HepG2 (cell line): ENCODE results near the gene KRT71. TPM values are rescaled to one million over a fixed set of nuclear protein-coding genes. Genes with fewer than 3 reads are reported as not detected.

Source experiments
- KLF13 ChIP-seq: sonication (generic); formaldehyde crosslinking; IDR thresholded peaks from 2 replicates; pipeline ENCODE4 v1.4.0; 2020; ENCODE audit warnings: mild to moderate bottlenecking, missing genetic modification reagents
- NFE2 ChIP-seq: sonication (generic); formaldehyde crosslinking; IDR thresholded peaks from 2 replicates; pipeline ENCODE4 v1.4.0; 2020; ENCODE audit warnings: missing genetic modification reagents
- PRPF4 ChIP-seq: fragments of 200-400 bp; formaldehyde crosslinking; IDR thresholded peaks from 2 replicates; pipeline ENCODE4 v1.6.1; 2016; ENCODE audit warnings: low read length, low read depth; ENCODE audit not compliant: poor library complexity, severe bottlenecking
- ZNF468 ChIP-seq: sonication (generic); formaldehyde crosslinking; IDR thresholded peaks from 2 replicates; pipeline ENCODE4 v1.8.0; 2022; ENCODE audit warnings: mild to moderate bottlenecking, moderate library complexity, missing genetic modification reagents
- ZNF577 ChIP-seq: sonication (generic); formaldehyde crosslinking; IDR thresholded peaks from 2 replicates; pipeline ENCODE4 v1.4.0; 2020; ENCODE audit warnings: mild to moderate bottlenecking, low read depth, missing genetic modification reagents, borderline replicate concordance
- polyA plus RNA-seq, 8 experiments: library from polyadenylated mRNA; depleted of rRNA in 3 of 8; stranded (reverse) in 7 of 8; unstranded in 1 of 8; fragments of >200 nt; fragmentation: Illumina TruSeq in 4 of 8; extraction: Trizol in 4 of 8; gene quantifications; 2 replicates each; pipeline versions ENCODE4 v1.2.1 to v1.2.3, GENCODE V29; 2011 to 2016; ENCODE audit warnings: low read depth in 4 of 8, missing spikeins in 1 of 8, mixed read lengths in 1 of 8; ENCODE audit not compliant: insufficient read depth in 1 of 8
- total RNA-seq, 5 experiments: library from RNA; depleted of rRNA; stranded (reverse); fragments of >200 nt; fragmentation: Illumina TruSeq; extraction: Trizol; gene quantifications; 2 replicates each; pipeline ENCODE4 v1.2.3, GENCODE V29; 2016; ENCODE audit warnings: low read depth in 1 of 5
- TF ChIP-seq, protein P1 (sequence below): sonication (generic); formaldehyde crosslinking; IDR thresholded peaks from one replicate; pipeline ENCODE4 v1.5.1; 2020; ENCODE audit warnings: mild to moderate bottlenecking, missing genetic modification reagents; ENCODE audit errors: not compliant biosample characterization
- TF ChIP-seq, protein P2 (sequence below): sonication (generic); formaldehyde crosslinking; IDR thresholded peaks from 2 replicates; pipeline ENCODE4 v1.4.0; 2020; ENCODE audit warnings: missing genetic modification reagents, mild to moderate bottlenecking, borderline replicate concordance
- TF ChIP-seq, protein P3 (sequence below): IDR thresholded peaks from 2 replicates; pipeline ENCODE4 v1.6.1; 2016; ENCODE audit warnings: low read depth, control low read depth

KRT71 gene
- total and polyA plus RNA-seq, 2 of the 13 experiments (the other 11 are each of a cell fraction or from before 2014, with no cell fraction given) = not detected

DNA sequence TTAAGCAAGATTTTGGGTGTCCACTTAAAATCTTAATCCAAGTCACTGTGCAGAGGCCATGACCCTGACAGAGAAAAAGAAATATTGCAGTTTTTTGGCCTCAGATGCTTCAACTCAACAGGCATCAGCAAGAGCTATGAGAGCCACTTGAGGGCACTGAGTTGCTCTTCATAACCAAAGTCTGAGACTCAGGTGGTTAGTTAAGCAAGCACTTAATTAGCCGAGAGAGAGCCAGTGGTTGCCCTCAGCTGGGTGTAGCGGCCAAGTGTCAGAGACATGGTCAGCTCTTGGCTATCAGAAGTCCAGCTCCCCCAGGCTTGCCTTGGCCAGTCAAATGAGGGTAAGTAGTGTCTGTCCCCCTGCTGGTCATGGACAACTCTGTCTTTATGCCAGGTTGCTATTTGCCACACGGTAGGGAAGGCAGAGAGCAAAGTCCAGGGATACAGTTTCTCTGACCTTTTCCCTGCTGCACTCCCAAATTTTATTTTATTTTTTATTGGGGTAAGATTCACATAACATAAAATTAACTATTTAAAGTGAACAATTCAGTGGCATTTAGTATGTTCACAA lies 9.0 kb upstream of the KRT71 start (continued):
- TF ChIP-seq, protein P1, sequence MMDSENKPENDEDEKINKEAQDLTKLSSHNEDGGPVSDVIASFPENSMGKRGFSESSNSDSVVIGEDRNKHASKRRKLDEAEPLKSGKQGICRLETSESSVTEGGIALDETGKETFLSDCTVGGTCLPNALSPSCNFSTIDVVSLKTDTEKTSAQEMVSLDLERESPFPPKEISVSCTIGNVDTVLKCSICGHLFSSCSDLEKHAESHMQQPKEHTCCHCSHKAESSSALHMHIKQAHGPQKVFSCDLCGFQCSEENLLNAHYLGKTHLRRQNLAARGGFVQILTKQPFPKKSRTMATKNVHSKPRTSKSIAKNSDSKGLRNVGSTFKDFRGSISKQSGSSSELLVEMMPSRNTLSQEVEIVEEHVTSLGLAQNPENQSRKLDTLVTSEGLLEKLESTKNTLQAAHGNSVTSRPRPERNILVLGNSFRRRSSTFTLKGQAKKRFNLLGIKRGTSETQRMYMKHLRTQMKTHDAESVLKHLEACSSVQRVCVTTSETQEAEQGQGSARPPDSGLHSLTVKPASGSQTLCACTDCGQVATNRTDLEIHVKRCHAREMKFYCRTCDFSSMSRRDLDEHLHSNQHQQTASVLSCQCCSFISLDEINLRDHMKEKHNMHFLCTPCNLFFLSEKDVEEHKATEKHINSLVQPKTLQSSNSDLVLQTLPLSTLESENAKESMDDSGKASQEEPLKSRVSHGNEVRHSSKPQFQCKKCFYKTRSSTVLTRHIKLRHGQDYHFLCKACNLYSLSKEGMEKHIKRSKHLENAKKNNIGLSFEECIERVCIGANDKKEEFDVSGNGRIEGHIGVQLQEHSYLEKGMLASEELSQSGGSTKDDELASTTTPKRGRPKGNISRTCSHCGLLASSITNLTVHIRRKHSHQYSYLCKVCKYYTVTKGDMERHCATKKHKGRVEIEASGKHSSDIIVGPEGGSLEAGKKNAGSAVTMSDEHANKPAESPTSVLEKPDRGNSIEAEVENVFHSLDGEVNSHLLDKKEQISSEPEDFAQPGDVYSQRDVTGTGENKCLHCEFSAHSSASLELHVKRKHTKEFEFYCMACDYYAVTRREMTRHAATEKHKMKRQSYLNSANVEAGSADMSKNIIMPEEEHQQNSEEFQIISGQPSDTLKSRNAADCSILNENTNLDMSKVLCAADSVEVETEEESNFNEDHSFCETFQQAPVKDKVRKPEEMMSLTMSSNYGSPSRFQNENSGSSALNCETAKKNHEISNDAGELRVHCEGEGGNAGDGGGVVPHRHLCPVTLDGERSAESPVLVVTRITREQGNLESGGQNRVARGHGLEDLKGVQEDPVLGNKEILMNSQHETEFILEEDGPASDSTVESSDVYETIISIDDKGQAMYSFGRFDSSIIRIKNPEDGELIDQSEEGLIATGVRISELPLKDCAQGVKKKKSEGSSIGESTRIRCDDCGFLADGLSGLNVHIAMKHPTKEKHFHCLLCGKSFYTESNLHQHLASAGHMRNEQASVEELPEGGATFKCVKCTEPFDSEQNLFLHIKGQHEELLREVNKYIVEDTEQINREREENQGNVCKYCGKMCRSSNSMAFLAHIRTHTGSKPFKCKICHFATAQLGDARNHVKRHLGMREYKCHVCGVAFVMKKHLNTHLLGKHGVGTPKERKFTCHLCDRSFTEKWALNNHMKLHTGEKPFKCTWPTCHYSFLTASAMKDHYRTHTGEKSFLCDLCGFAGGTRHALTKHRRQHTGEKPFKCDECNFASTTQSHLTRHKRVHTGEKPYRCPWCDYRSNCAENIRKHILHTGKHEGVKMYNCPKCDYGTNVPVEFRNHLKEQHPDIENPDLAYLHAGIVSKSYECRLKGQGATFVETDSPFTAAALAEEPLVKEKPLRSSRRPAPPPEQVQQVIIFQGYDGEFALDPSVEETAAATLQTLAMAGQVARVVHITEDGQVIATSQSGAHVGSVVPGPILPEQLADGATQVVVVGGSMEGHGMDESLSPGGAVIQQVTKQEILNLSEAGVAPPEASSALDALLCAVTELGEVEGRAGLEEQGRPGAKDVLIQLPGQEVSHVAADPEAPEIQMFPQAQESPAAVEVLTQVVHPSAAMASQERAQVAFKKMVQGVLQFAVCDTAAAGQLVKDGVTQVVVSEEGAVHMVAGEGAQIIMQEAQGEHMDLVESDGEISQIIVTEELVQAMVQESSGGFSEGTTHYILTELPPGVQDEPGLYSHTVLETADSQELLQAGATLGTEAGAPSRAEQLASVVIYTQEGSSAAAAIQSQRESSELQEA (CRISPR knock-in tag) = no peak
- TF ChIP-seq, protein P2, sequence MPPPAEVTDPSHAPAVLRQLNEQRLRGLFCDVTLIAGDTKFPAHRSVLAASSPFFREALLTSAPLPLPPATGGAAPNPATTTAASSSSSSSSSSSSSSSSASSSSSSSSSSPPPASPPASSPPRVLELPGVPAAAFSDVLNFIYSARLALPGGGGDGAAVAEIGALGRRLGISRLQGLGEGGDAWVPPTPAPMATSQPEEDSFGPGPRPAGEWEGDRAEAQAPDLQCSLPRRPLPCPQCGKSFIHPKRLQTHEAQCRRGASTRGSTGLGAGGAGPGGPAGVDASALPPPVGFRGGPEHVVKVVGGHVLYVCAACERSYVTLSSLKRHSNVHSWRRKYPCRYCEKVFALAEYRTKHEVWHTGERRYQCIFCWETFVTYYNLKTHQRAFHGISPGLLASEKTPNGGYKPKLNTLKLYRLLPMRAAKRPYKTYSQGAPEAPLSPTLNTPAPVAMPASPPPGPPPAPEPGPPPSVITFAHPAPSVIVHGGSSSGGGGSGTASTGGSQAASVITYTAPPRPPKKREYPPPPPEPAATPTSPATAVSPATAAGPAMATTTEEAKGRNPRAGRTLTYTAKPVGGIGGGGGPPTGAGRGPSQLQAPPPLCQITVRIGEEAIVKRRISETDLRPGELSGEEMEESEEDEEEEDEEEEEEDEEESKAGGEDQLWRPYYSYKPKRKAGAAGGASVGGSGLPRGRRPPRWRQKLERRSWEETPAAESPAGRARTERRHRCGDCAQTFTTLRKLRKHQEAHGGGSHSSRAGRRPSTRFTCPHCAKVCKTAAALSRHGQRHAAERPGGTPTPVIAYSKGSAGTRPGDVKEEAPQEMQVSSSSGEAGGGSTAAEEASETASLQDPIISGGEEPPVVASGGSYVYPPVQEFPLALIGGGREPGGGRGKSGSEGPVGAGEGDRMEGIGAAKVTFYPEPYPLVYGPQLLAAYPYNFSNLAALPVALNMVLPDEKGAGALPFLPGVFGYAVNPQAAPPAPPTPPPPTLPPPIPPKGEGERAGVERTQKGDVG (CRISPR knock-in tag) = no peak
- TF ChIP-seq, protein P3, sequence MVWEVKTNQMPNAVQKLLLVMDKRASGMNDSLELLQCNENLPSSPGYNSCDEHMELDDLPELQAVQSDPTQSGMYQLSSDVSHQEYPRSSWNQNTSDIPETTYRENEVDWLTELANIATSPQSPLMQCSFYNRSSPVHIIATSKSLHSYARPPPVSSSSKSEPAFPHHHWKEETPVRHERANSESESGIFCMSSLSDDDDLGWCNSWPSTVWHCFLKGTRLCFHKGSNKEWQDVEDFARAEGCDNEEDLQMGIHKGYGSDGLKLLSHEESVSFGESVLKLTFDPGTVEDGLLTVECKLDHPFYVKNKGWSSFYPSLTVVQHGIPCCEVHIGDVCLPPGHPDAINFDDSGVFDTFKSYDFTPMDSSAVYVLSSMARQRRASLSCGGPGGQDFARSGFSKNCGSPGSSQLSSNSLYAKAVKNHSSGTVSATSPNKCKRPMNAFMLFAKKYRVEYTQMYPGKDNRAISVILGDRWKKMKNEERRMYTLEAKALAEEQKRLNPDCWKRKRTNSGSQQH (CRISPR knock-in tag) = no peak
- TF ChIP-seq KLF13 (CRISPR knock-in tag) = no peak
- TF ChIP-seq ZNF577 (CRISPR knock-in tag) = no peak
- no peak for TF ChIP-seq ZNF468 (CRISPR knock-in tag)
- TF ChIP-seq NFE2 (CRISPR knock-in tag) = no peak
- TF ChIP-seq PRPF4 = no peak
